HFF-Myc (cell line): ENCODE measurements around the gene ASB5.

Source experiments
- DNase-seq: peaks from one replicate; pipeline ENCODE4 v3.0.0-alpha.2; 2011; ENCODE audit warnings: low read depth; ENCODE audit errors: extremely low read depth
- H3K4me3 ChIP-seq: replicated peaks from 2 replicates; pipeline ENCODE4 v1.5.1; 2011; ENCODE audit warnings: low read depth, mild to moderate bottlenecking, control low read depth, low read length
- TF ChIP-seq, protein P1 (sequence below): IDR thresholded peaks from 2 replicates; pipeline ENCODE4 v1.5.1; 2012; ENCODE audit warnings: mild to moderate bottlenecking, low read depth, low read length, control low read depth; ENCODE audit errors: missing control alignments

ASB5 gene

GRCh38 chr4:176271749-176272148 lies 2.7 kb upstream of the ASB5 start:
- DNase-seq: no peak
- TF ChIP-seq, protein P1, sequence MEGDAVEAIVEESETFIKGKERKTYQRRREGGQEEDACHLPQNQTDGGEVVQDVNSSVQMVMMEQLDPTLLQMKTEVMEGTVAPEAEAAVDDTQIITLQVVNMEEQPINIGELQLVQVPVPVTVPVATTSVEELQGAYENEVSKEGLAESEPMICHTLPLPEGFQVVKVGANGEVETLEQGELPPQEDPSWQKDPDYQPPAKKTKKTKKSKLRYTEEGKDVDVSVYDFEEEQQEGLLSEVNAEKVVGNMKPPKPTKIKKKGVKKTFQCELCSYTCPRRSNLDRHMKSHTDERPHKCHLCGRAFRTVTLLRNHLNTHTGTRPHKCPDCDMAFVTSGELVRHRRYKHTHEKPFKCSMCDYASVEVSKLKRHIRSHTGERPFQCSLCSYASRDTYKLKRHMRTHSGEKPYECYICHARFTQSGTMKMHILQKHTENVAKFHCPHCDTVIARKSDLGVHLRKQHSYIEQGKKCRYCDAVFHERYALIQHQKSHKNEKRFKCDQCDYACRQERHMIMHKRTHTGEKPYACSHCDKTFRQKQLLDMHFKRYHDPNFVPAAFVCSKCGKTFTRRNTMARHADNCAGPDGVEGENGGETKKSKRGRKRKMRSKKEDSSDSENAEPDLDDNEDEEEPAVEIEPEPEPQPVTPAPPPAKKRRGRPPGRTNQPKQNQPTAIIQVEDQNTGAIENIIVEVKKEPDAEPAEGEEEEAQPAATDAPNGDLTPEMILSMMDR: no peak
- H3K4me3 ChIP-seq: no peak overlapping the region

DNA sequence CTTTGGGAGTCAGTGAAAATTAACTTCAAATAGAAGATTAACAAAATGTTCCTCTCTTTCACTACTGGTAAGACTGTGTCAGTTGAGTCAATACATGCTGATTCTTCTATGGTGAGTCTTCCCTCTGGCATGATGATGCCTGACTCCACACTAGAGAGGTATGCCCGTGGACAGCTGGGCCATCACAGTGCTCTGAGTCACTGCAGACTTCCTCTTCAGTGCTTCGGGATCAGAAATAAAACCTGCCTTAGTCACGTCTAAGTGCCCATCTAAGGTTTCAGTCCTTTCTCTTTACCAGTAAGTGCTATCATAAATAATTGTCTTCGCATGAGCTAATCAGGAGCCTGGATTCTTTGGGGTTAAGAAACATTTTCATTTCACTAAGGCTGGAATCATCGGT lies 1.6 kb upstream of the ASB5 start:
- TF ChIP-seq, protein P1: no peak
- H3K4me3 ChIP-seq: no peak overlapping the region
- DNase-seq: peak; percentile 94

DNA sequence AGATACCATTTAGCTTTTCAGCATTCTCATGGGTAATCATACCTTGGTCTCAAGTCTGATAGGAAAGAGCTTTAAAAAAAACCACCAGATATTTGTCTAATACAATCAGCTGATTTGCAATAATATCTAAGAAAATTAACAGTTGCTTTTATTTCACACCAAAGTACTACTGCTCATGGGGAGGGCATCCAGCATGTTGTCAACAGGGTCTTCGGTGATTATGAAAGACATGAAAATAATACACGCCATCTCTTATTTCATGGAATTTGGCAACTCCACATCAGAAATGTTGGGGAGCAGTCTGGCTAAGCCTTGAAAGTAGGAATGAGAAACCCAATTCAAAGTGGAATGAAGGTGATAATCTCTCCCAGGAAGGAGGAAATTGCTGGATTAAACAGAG lies 3.0 kb downstream of the ASB5 start:
- H3K4me3 ChIP-seq: no peak overlapping the region
- TF ChIP-seq, protein P1: no peak
- no peak for DNase-seq

- TF ChIP-seq, protein P1: no peak
- DNase-seq: no peak
- H3K4me3 ChIP-seq: no peak overlapping the region
These were observed 6.8 kb downstream of the ASB5 start for GRCh38 chr4:176262243-176262642.

GRCh38 chr4:176261481-176261880 lies 7.5 kb downstream of the ASB5 start:
- no peak for DNase-seq
- H3K4me3 ChIP-seq: no peak overlapping the region
- TF ChIP-seq, protein P1: no peak

- H3K4me3 ChIP-seq: no peak overlapping the region
- no peak for DNase-seq
- TF ChIP-seq, protein P1: no peak
These were observed 8.0 kb downstream of the ASB5 start for GRCh38 chr4:176261018-176261417.

DNA sequence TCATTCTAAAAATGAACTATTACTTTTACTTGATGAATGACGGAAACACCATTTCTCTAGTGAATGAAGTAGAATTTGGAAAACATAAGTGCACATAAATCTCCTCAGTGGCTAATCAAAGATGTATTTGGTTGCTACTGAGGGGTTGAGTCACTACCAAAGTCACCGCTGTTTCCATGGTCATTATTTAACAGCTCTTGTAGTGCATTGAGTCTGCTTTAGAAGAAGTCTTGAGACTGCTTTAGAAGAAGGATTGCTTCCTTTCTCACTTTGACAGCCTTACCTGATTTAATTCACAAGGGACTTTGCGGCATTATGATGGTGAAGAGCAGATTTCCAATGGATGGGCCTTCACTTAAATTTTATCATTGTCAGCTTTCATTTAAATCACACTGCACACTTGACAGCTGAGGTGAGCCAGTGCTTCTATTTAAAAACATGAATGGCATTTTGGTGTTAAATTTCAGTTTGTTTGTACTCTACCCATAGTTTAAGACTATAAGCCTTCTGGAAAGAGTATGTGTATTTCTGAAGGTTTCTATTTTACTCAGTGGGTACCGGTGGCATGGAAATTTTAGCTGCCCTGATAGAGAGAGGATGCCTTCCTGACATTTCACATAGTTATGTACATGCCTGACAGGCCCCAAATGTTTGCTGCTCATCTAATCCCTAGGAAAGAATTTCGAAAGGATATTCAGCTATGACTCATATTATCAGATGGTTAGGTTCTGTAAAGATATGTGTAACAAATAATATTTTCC lies 9.5 kb downstream of the ASB5 start:
- H3K4me3 ChIP-seq: no peak overlapping the region
- TF ChIP-seq, protein P1: no peak
- no peak for DNase-seq
